NCI-H748 (cell line): ENCODE measurements around the gene SERPINA5.

ENCODE experiments used
- DNase-seq: peaks from one replicate; lab custom pipeline; 2025; ENCODE audit not compliant: unreplicated experiment; lab: John Stamatoyannopoulos, UW

The SERPINA5 gene

GRCh38 chr14:94641632-94641955, 60.4 kb downstream of the SERPINA5 start:
- DNase-seq: no peak
